Measurements from ENCODE around the gene OR4Q3. TPM values are rescaled to one million over a fixed set of nuclear protein-coding genes. Genes with fewer than 3 reads are reported as not detected.
"Not testable (repeated sequence)": the region's sequence is repeated elsewhere in the genome, so short reads cannot be mapped to it uniquely, and the experiment has no call there.

Gene OR4Q3
- not detected for total RNA-seq
- polyA plus RNA-seq = not detected

GRCh38 chr14:19743256-19743655, at the start of gene OR4Q3:
Gene OR4Q3, plus strand, starts transcription at chr14:19743571.
- Mint-ChIP-seq H3K9me3 (peaks cover 1 to 21% (median 4%) of the 10 kb centered on the region in 7 donors), H3K4me3 (no peak within 1 kb of the TSS), H3K27ac (no peak within 1 kb of the TSS), H3K36me3 (no peaks in the 10 kb centered on the region), H3K27me3 (no peaks in the 10 kb centered on the region), H3K4me1 (no peaks in the 10 kb centered on the region)
- Histone ChIP-seq H3K27ac (ENCODE audit: insufficient read depth, low read length, poor library complexity, severe bottlenecking) (no peak within 1 kb of the TSS), H3K27me3 (ENCODE audit: control insufficient read depth, insufficient read depth, low read length) (no peaks in the 10 kb centered on the region), H3K4me3 (ENCODE audit: low read depth, low read length) (no peak within 1 kb of the TSS), H3K9me3 (ENCODE audit: control insufficient read depth in 2 of 2, low read length in 2 of 2) (no peaks in the 10 kb centered on the region), H3K36me3 (ENCODE audit: control insufficient read depth, insufficient read depth, low read length) (no peaks in the 10 kb centered on the region), H3K4me1 (ENCODE audit: control insufficient read depth, insufficient read depth, low read length, poor library complexity, severe bottlenecking) (no peaks in the 10 kb centered on the region)
- DNase-seq = no peak
- no peak for ATAC-seq (ENCODE audit: low read depth in 2 of 2)

DNA sequence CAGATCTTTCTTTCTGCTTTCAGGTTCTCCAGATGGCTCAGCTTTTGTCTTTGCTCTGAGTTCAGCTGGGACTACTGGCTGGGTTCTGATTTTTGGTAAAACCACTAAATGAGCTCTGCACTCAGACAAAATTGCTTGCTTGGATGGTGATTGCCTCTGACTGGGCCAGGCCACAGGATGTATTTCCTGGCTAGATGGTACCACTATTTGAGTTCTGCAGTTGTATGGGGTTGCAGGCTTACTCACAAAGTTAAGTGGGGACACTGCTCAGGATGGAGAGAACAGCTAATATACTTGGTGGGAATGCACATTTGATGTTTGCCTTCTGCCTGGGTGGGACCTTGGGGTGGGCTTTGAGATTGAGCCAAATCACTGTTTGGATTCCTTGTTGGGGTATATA, 14.0 kb upstream of the OR4Q3 start:
- Histone ChIP-seq H3K27ac (ENCODE audit: insufficient read depth, low read length, poor library complexity, severe bottlenecking) (no peak overlapping the region), H3K9me3 (ENCODE audit: control insufficient read depth in 2 of 2, low read length in 2 of 2) (peaks cover 0 to 5% of the 10 kb centered on the region in 2 experiments), H3K4me3 (ENCODE audit: low read depth, low read length) (no peak overlapping the region), H3K4me1 (ENCODE audit: control insufficient read depth, insufficient read depth, low read length, poor library complexity, severe bottlenecking) (no peaks in the 10 kb centered on the region), H3K27me3 (ENCODE audit: control insufficient read depth, insufficient read depth, low read length) (no peaks in the 10 kb centered on the region), H3K36me3 (ENCODE audit: control insufficient read depth, insufficient read depth, low read length) (no peaks in the 10 kb centered on the region)
- ATAC-seq (ENCODE audit: low read depth in 2 of 2) (no peak), DNase-seq (no peak)
- no peak overlapping the region for H3K27ac Mint-ChIP-seq
- H3K27me3 Mint-ChIP-seq = peaks cover 6% of the 10 kb centered on the region
- no peaks in the 10 kb centered on the region for H3K36me3 Mint-ChIP-seq
- peaks cover 0 to 21% (median 3%) of the 10 kb centered on the region in 7 donors for H3K9me3 Mint-ChIP-seq
- no peaks in the 10 kb centered on the region for H3K4me1 Mint-ChIP-seq
- no peak overlapping the region for H3K4me3 Mint-ChIP-seq

- peaks cover 0 to 5% of the 10 kb centered on the region in 2 experiments for H3K9me3 ChIP-seq (ENCODE audit: control insufficient read depth in 2 of 2, low read length in 2 of 2)
- no peaks in the 10 kb centered on the region for H3K4me1 ChIP-seq (ENCODE audit: control insufficient read depth, insufficient read depth, low read length, poor library complexity, severe bottlenecking)
- no peak overlapping the region for H3K27ac ChIP-seq (ENCODE audit: insufficient read depth, low read length, poor library complexity, severe bottlenecking)
- H3K4me3 ChIP-seq (ENCODE audit: low read depth, low read length) = no peak overlapping the region
- no peaks in the 10 kb centered on the region for H3K36me3 Mint-ChIP-seq
- no peaks in the 10 kb centered on the region for H3K36me3 ChIP-seq (ENCODE audit: control insufficient read depth, insufficient read depth, low read length)
- H3K27me3 Mint-ChIP-seq = peaks cover 6% of the 10 kb centered on the region
- H3K27ac Mint-ChIP-seq = no peak overlapping the region
- H3K9me3 Mint-ChIP-seq = peaks cover 0 to 21% (median 3%) of the 10 kb centered on the region in 7 donors
- H3K4me3 Mint-ChIP-seq = no peak overlapping the region
- DNase-seq = no peak
- no peaks in the 10 kb centered on the region for H3K27me3 ChIP-seq (ENCODE audit: control insufficient read depth, insufficient read depth, low read length)
- ATAC-seq (ENCODE audit: low read depth in 2 of 2) = no peak
- H3K4me1 Mint-ChIP-seq = no peaks in the 10 kb centered on the region
These were observed 13.6 kb upstream of the OR4Q3 start for GRCh38 chr14:19729763-19730162.

- DNase-seq; H3K27me3 ChIP-seq (ENCODE audit: control insufficient read depth, insufficient read depth, low read length); H3K27ac ChIP-seq (ENCODE audit: insufficient read depth, low read length, poor library complexity, severe bottlenecking); ATAC-seq (ENCODE audit: low read depth in 2 of 2); H3K4me3 ChIP-seq (ENCODE audit: low read depth, low read length); H3K4me3 Mint-ChIP-seq; H3K36me3 ChIP-seq (ENCODE audit: control insufficient read depth, insufficient read depth, low read length); H3K4me1 ChIP-seq (ENCODE audit: control insufficient read depth, insufficient read depth, low read length, poor library complexity, severe bottlenecking); H3K4me1 Mint-ChIP-seq; H3K27me3 Mint-ChIP-seq; H3K9me3 ChIP-seq (ENCODE audit: control insufficient read depth in 2 of 2, low read length in 2 of 2); H3K36me3 Mint-ChIP-seq; H3K27ac Mint-ChIP-seq: not testable (repeated sequence)
- H3K9me3 Mint-ChIP-seq = peaks cover 0 to 23% (median 5%) of the 10 kb centered on the region in 7 donors
These were observed 9.5 kb upstream of the OR4Q3 start for GRCh38 chr14:19733893-19734292.

GRCh38 chr14:19752316-19752715, 8.9 kb downstream of the OR4Q3 start:
- not testable (repeated sequence) for H3K27me3 ChIP-seq (ENCODE audit: control insufficient read depth, insufficient read depth, low read length); H3K4me3 ChIP-seq (ENCODE audit: low read depth, low read length); H3K9me3 Mint-ChIP-seq; H3K4me1 Mint-ChIP-seq; ATAC-seq (ENCODE audit: low read depth in 2 of 2); H3K4me1 ChIP-seq (ENCODE audit: control insufficient read depth, insufficient read depth, low read length, poor library complexity, severe bottlenecking); DNase-seq; H3K27ac ChIP-seq (ENCODE audit: insufficient read depth, low read length, poor library complexity, severe bottlenecking); H3K36me3 ChIP-seq (ENCODE audit: control insufficient read depth, insufficient read depth, low read length); H3K36me3 Mint-ChIP-seq; H3K9me3 ChIP-seq (ENCODE audit: control insufficient read depth in 2 of 2, low read length in 2 of 2); H3K27ac Mint-ChIP-seq; H3K4me3 Mint-ChIP-seq; H3K27me3 Mint-ChIP-seq

DNA sequence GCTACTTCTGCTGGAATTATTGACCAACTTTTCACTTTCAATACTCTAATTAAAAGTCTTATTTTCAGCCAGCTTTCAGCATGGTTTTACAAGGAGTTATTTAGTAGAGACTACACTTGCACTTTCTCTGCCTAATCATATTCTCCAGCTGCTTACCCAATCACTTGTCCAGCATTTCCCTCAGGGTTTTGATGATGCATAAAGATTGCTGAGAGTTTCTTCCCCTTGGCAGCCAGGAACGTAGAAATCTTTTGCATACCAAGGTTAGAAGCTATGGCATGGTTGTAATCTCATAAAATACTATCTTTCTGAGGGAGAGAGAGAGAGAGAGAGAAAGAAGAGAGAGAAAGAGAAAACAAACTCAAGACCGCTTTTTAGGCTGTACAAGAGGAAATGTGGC, 10.8 kb downstream of the OR4Q3 start:
- Mint-ChIP-seq H3K36me3 (no peaks in the 10 kb centered on the region), H3K4me3 (no peak overlapping the region), H3K4me1 (no peaks in the 10 kb centered on the region), H3K27ac (no peak overlapping the region), H3K27me3 (peaks cover 4% of the 10 kb centered on the region), H3K9me3 (peaks cover 0 to 4% (median 0%) of the 10 kb centered on the region in 7 donors)
- ATAC-seq (ENCODE audit: low read depth in 2 of 2) (no peak), DNase-seq (no peak)
- no peaks in the 10 kb centered on the region for H3K36me3 ChIP-seq (ENCODE audit: control insufficient read depth, insufficient read depth, low read length)
- H3K27me3 ChIP-seq (ENCODE audit: control insufficient read depth, insufficient read depth, low read length) = no peaks in the 10 kb centered on the region
- no peak overlapping the region for H3K4me3 ChIP-seq (ENCODE audit: low read depth, low read length)
- no peak overlapping the region for H3K27ac ChIP-seq (ENCODE audit: insufficient read depth, low read length, poor library complexity, severe bottlenecking)
- no peaks in the 10 kb centered on the region for H3K9me3 ChIP-seq (ENCODE audit: control insufficient read depth in 2 of 2, low read length in 2 of 2)
- no peaks in the 10 kb centered on the region for H3K4me1 ChIP-seq (ENCODE audit: control insufficient read depth, insufficient read depth, low read length, poor library complexity, severe bottlenecking)

- not testable (repeated sequence) for DNase-seq; H3K4me1 ChIP-seq (ENCODE audit: control insufficient read depth, insufficient read depth, low read length, poor library complexity, severe bottlenecking)
These were observed 28.1 kb downstream of the OR4Q3 start for GRCh38 chr14:19771491-19771890.

GRCh38 chr14:19771895-19772430, 28.6 kb downstream of the OR4Q3 start:
- Histone ChIP-seq H3K4me1 (ENCODE audit: control insufficient read depth, insufficient read depth, low read length, poor library complexity, severe bottlenecking) (no peaks in the 10 kb centered on the region), H3K36me3 (ENCODE audit: control insufficient read depth, insufficient read depth, low read length) (no peaks in the 10 kb centered on the region), H3K27me3 (ENCODE audit: control insufficient read depth, insufficient read depth, low read length) (no peaks in the 10 kb centered on the region), H3K4me3 (ENCODE audit: low read depth, low read length) (no peak overlapping the region), H3K9me3 (ENCODE audit: control insufficient read depth in 2 of 2, low read length in 2 of 2) (peaks cover 0 to 7% of the 10 kb centered on the region in 2 experiments), H3K27ac (ENCODE audit: insufficient read depth, low read length, poor library complexity, severe bottlenecking) (no peak overlapping the region)
- DNase-seq = no peak
- H3K27ac Mint-ChIP-seq = no peak overlapping the region
- peaks cover 3 to 23% (median 3%) of the 10 kb centered on the region in 7 donors for H3K9me3 Mint-ChIP-seq
- H3K4me1 Mint-ChIP-seq = no peaks in the 10 kb centered on the region
- no peak for ATAC-seq (ENCODE audit: low read depth in 2 of 2)
- no peak overlapping the region for H3K4me3 Mint-ChIP-seq
- H3K36me3 Mint-ChIP-seq = no peaks in the 10 kb centered on the region
- H3K27me3 Mint-ChIP-seq = no peaks in the 10 kb centered on the region

More at GRCh38 chr14:19771491-19771890, 28.1 kb downstream of the OR4Q3 start:
- H3K4me3 ChIP-seq (ENCODE audit: low read depth, low read length); H3K4me3 Mint-ChIP-seq; H3K27ac Mint-ChIP-seq; H3K36me3 Mint-ChIP-seq; H3K9me3 ChIP-seq (ENCODE audit: control insufficient read depth in 2 of 2, low read length in 2 of 2); H3K4me1 Mint-ChIP-seq; ATAC-seq (ENCODE audit: low read depth in 2 of 2); H3K27ac ChIP-seq (ENCODE audit: insufficient read depth, low read length, poor library complexity, severe bottlenecking); H3K27me3 Mint-ChIP-seq; H3K36me3 ChIP-seq (ENCODE audit: control insufficient read depth, insufficient read depth, low read length); H3K27me3 ChIP-seq (ENCODE audit: control insufficient read depth, insufficient read depth, low read length): not testable (repeated sequence)
- H3K9me3 Mint-ChIP-seq = peaks cover 3 to 23% (median 3%) of the 10 kb centered on the region in 7 donors

Measured in CD4-positive, CD25-positive, alpha-beta regulatory T cell (primary cell).